T-helper 9 cell (primary cell): Measurements from ENCODE around the gene MTRF1.
"Not testable (repeated sequence)": the region's sequence is repeated elsewhere in the genome, so short reads cannot be mapped to it uniquely, and the experiment has no call there.

Source experiments
- DNase-seq: peaks from one replicate; pipeline ENCODE4 v3.0.0-alpha.2; 2020
- total RNA-seq, 2 donors: gene quantifications; one replicate each; lab custom pipeline; 2026; lab: John Stamatoyannopoulos, UW

The MTRF1 gene
- 15.2 to 26.5 reads per million in 2 donors for total RNA-seq

- peak; percentile 63 for DNase-seq
These were observed at the start of gene MTRF1 for GRCh38 chr13:41263261-41263971. TSS of gene MTRF1 (minus strand) at chr13:41263576. CDS start at chr13:41260907, 2,669 bp downstream.

GRCh38 chr13:41313117-41313516, 49.7 kb upstream of the MTRF1 start:
- DNase-seq = no peak

- no peak for DNase-seq
These were observed 48.8 kb upstream of the MTRF1 start for GRCh38 chr13:41312176-41312500.

- DNase-seq = peak; percentile 52
These were observed 48.2 kb upstream of the MTRF1 start for GRCh38 chr13:41311406-41312175.

- DNase-seq = peak; percentile 93
These were observed 47.6 kb upstream of the MTRF1 start, which contains the start of gene NAA16 for GRCh38 chr13:41310963-41311405. TSS of gene NAA16 (plus strand) at chr13:41311267. CDS start at chr13:41311529, 262 bp downstream.

GRCh38 chr13:41307884-41308640, 44.7 kb upstream of the MTRF1 start:
- no peak for DNase-seq

GRCh38 chr13:41306271-41307145, 43.1 kb upstream of the MTRF1 start:
- DNase-seq = no peak

- no peak for DNase-seq
These were observed 41.2 kb upstream of the MTRF1 start for GRCh38 chr13:41304551-41304950.

GRCh38 chr13:41302743-41303142, 39.4 kb upstream of the MTRF1 start:
- no peak for DNase-seq

GRCh38 chr13:41299316-41300094, 36.1 kb upstream of the MTRF1 start:
- no peak for DNase-seq

- no peak for DNase-seq
These were observed 33.7 kb upstream of the MTRF1 start for GRCh38 chr13:41296879-41297646.

GRCh38 chr13:41295973-41296372, 32.6 kb upstream of the MTRF1 start:
- DNase-seq = no peak

- no peak for DNase-seq
These were observed 31.5 kb upstream of the MTRF1 start for GRCh38 chr13:41294914-41295313.

- DNase-seq = no peak
These were observed 29.9 kb upstream of the MTRF1 start for GRCh38 chr13:41293272-41293671.

- DNase-seq = no peak
These were observed 27.9 kb upstream of the MTRF1 start for GRCh38 chr13:41291246-41291645.

- DNase-seq = no peak
These were observed 26.1 kb upstream of the MTRF1 start for GRCh38 chr13:41289463-41289881.

- DNase-seq = no peak
These were observed 23.0 kb upstream of the MTRF1 start for GRCh38 chr13:41286370-41286769.

- DNase-seq = no peak
These were observed 21.3 kb upstream of the MTRF1 start for GRCh38 chr13:41284512-41285288.

GRCh38 chr13:41282129-41282571, 18.8 kb upstream of the MTRF1 start:
- DNase-seq = no peak

GRCh38 chr13:41279156-41279555, 15.8 kb upstream of the MTRF1 start:
- DNase-seq = not testable (repeated sequence)
